HG03457 (cell line): ENCODE results near the gene ADGRG6.

ENCODE experiments used
- ATAC-seq: cut with Tn5 transposase; IDR thresholded peaks from one replicate; pipeline ENCODE4 v1.9.1; 2021; ENCODE audit warnings: moderate number of reproducible peaks; ENCODE audit not compliant: unreplicated experiment

ADGRG6 gene

DNA sequence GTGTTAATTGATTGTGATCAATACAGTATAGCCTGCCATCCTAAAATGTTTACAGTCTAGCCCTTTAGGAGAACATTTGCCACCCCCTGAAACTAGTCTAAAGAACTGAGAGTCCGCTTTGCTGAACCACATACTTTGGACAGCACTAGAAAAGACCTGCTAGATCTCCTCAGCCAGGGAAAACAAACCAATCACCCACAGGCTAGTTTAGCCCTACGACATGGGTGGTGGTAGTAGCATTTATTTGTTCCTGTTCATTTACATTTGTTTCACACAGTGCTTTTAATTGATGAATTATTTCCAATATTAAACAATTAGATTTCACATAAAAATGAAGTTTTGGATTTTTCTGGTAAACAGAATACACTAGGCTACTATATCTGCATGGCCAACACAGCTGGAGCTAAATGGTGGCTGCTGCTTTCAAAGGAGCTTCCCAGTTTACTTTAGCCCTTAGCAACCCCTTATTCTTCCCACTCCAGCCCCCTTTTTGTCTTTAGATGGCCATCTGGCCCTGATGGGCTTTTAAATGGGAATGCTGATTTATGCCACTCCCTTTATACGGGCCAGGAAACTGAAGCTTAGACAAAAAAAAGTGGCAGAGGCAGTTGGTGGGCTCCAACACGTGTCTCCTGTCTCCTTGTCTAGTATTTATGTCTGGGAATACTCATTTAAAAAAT, 72.4 kb downstream of the ADGRG6 start:
- no peak for ATAC-seq

DNA sequence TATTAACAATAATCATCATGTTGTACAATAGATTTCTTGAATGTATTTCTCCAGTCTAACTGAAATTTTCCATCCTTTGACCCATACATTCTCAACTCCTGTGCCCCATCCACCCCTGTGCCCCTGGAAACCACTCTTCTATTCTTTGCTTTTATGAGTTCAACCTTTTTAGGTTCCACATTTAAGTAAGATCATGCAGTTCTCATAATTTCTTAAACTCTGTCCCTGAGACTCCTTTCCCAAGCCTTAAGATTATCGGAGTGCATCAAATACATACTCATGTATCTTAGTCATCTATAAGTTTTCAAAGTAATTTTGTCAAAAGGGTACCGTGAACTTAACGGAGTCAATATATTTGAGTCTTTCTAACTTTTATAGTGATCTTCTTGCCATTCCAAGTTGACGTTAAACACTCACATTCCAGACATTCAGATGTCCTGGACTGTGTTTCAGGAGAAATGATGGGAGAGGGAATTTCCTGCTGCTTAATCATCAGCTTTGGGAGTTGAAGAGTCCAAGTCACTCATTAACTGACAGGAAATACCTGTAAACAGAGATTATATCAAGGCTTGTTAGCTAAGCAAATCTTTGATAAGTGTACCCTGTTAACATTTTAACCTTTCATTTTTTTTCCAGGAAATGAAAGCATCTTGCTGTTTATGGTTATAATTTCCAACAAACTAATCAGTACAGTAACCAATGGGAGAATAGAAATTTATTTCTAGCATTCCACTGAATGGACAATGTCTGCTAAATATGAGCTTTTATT, 73.3 kb downstream of the ADGRG6 start:
- no peak for ATAC-seq

DNA sequence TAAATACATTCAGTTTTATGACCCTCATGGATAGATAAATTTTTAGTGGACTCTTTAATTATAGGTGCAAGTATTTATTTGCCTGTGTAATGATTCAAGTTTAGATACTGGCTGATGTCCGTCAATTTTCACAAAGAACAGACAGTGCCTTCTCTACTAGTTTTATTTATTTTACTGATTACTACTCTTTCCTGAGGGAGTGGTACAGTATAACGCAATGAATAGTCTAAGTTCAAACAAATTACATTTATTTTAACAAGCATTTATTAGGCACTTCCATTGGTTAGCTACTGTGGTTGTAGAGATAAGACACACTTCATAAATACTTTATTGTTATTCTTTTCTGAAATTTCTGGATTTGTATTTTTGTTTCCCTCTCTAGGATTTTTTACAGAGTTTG, 74.3 kb downstream of the ADGRG6 start:
- ATAC-seq = no peak

DNA sequence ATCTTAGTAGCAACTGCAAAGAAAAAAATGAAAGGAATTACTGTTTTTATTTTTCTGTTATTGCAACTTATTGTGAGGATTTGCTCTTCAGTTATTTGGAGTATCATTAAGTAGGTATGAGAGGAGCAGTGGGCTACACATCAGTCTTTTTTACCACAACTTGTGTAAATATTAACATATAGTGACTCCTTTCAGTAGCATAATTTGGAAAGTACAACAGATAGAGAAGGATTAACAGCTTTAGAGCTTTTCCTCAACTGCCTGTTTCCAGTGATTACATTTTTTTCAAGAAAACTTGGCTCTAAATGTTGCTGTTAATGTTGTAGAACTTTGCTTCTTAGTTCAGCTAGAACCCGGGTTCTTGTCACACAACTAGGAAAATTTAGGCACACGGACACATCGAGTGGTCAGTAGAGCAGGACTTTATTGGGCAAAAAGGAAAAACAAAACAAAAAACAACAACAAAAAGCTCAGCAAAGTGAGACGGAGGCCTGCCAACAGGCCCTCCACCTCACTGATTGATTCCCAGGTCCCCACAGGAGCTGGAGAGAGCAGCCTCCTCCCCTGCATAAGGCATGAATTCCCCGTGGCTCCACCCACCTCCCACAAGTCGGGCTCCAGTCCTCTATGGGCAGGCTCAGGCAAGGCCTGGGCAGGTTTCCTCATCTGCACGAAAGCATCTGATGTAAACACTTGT, 75.1 kb downstream of the ADGRG6 start:
- ATAC-seq = no peak

DNA sequence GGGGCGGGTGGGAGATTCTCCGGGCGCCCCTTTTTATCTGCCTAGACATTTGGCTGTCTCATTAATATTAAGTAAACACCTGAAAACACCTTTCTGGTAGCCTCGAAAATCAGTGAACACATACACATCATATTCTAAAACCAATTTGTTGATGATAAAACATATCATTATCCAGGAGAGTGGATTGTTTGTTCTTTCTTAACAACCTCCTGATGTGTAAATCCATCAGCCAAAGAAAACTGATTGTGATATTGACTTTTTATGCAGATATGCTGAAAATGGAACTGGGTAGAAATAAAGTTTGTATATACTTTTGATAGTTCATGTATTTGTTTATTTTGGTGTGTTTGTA, 75.7 kb downstream of the ADGRG6 start:
- ATAC-seq = no peak

DNA sequence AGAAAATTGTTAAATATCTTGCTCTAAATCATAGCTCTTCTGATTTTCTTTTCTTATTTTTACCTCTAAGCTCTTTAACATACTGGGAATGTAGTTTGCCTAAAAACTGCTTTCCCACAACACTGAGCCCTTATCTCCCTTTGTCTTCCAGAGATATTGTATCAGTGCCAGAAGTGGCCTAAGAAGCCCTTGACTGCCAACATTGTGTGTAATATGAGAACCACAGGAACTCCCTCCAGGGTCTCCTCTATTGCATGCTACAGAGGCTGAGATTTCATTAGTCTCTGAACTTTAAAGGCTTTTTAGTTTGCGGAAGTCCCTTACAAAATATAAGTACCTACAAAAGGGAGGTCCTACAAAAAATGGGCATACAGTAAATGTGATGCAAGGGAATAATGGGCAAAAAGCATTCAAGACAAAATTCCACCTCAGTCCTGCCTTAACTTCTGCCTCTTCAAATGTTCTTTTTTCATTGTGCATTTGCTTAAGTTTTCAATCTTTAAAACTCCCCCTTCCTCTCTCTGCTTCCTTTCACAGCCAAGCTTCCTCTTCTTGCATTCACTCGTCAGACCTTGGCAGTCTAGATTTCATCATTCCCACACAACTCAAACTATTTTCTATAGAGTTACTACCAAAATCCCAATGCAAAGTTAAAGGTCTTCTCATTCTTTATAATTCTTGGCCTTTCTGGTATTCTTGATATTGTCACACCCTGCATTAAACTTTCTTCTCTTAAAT, 76.5 kb downstream of the ADGRG6 start:
- ATAC-seq = no peak

DNA sequence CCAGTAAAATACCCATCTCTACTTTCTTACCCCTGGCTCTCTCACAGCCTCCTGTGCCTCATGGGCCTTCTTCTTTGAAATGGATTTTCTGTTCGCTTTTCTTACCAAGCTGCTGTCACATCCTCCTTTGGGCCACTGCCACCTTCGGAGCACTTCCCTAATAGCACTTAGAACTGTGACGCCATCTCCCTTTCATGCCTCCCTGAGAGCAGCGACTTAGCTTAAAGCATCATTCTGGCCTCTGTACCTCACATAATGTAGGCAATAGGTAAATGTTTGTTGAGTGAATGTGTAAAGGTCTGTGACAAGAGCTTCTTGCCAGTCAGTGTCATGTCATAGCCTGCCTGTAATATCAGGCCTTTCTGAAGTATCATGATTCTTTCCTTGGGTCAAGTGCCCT, 78.8 kb downstream of the ADGRG6 start:
- ATAC-seq = no peak

DNA sequence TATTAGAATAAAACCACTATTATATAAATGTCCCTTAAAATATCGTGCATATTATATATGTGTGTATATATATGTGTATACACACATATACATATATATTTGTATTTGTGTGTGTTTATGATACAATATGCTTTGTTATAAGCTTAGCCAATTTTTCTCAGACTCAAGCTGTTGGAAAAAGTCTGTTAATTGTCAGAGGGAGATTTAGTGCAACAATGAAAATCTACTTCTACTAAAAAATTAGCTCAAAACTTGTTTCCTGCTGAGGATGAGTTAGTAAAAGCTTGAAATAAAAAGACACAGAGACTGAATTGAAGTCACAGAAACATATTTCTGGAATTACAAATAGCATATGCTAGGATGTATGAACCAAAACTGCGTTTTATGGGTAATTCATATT, 79.4 kb downstream of the ADGRG6 start:
- ATAC-seq = no peak

DNA sequence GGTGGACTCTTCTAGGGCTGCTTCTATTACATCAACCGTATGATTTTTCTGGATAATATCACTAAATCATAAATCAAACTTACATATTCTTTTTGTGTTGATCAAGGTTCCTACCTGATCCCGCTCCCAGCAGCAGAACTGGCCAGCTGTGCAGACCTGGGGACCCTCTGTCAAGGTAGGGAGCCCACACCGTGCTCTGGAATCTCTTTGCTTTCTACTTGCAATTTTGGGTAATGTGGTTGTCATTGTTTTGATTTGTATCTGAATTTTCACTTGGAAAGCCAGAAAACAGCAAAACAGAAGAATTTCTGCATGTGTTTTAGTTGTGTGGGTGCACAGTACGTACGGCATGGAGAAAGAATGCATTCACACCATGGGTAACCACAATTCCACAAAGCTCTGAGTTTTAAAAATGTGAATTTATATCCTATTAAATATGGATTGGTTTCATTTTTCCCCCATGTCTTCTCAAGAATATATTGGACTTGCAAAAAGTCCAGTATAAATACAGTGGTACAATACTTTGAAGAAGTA, 80.1 kb downstream of the ADGRG6 start:
- no peak for ATAC-seq

DNA sequence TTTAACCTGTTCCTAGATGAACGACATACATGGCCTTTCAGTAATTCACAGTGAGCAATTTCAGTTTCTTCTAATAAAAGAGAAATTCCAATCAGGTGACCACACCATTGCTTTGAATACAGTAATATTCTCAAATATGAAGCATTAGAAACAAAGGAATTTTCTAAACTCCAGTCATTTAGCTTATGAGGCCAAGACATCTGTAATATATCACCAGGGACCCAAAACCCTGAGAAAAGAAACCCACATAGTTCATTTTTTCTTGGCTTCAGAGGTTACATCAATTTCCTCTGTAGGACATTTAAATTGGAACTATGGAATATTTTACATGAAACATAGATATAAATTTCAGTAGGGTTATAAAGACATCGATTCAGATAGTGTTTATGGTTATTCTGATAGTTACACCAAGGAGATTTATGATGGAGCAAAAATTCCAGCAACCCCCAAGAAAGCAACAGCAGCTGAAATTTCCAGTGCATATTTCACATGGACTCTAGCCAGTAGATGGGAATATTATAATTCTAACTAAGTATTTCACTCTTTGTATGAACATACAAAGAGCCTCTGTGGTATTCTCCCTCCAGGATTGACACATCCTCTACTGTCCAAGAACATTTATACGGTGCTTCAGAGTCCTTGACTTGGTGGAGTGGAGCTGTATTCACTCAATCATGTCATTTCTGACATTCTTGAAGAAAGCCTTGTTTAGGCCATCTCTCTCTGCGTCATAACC, 82.9 kb downstream of the ADGRG6 start:
- ATAC-seq = no peak

DNA sequence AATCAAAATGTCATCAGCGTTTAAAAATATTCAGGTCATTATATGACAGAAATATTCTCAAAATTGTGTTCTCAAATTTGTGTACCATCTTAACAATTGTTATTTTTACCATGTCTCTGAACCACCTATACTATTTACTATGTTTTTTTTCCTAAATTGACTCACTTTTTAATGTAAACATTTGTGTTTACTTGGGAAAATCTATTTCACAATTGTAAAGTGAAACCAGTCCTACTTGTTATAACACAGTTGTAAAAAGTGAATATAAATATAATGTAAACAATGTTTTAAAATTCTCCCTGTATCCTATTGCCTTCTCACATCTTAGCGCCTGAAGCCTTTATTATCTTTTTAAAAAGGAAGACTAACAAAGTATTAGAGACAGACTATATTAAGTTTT, 83.5 kb downstream of the ADGRG6 start:
- no peak for ATAC-seq

DNA sequence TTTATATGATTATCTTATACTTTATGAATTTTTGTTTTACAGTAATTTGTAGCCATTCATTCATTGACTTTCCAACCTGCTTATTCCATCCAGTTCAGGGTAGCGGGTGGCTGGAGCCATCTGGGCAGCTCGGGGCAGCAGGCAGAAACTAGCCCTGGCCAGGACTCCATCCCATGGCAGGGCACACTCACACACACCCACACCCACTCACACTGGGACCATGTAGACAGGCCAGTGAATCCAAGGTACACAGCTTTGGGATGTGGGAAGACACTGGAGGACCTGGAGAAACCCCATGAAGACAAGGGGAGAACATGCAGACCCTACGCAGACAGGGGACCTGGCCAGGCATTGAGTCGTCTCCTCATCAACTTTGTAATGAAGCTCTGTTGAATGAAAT, 84.8 kb downstream of the ADGRG6 start:
- ATAC-seq = no peak

DNA sequence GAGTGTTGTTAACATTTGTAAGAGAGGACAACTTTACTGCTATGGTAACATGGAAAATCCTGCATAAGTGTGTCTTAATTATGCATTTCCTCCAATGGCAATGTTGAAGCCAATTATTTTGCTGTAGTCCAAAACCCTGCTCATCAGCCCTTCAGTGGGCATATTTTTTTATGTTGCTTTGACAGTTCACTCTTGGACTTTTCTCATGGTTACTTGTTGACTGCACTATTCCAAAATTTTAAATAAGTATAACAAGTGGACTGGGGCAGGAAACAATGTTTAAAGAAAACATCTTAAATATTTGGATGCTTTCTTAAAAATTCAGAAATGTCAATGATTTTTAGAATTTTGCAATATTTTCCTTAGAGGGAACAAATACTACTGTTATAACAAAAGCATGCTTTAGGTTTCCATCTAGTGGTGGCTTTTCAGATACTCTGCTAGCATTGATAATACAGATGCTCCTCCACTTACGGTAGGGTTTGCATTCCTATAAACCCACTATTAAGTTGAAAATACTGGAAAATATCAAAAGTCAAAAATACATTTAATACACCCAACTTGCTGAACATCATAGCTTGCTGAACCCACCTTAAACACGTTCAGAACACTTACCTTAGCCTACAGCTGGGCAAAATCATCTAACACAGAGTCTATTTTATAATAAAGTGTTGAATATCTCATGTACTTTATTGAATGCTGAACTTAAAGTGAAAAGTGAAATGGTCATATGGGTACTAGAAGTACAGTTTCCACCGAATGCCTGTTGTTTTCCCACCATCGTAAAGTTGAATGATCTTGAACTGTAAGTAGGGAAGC, 86.4 kb downstream of the ADGRG6 start:
- no peak for ATAC-seq

DNA sequence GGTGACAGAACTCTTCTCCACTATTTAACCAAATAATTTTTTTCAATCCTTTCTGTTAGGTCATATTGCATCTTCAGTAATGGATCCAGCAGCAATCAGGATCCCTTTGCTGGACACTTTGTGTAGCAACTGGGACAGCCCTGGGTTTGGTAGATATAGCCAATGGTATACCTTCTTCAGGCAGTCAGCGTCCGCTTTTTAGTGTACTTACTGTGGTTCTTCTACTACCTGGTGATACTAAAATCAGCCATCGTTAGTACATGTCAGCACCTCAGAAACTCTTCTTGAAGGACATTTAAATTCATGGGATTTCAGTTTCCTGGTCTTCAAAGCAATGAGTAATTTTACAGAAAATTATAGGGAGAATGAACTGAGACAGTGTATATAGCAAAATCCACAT, 93.5 kb downstream of the ADGRG6 start:
- ATAC-seq = no peak

DNA sequence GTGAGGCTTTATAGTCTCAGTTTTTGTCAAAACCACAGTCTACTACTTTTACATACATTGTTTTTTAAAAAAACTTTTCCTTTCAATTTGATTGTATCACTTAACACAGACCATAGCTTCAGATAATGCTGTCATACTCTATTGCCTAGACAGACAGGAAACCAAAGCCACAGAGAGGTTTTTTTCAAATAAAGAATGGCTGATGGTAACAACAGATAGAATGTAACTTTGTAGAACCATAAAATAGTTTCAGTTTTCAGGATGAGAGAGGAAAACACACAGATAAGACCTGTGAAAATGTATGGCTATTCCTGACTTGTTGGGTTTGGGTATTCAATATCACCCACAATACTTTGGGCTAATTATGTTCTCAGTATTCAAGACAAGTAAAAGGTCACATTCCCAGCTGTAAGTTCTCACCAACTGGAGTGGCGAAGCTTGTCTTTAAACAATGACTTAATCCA, 94.0 kb downstream of the ADGRG6 start:
- peak; percentile 98 for ATAC-seq

DNA sequence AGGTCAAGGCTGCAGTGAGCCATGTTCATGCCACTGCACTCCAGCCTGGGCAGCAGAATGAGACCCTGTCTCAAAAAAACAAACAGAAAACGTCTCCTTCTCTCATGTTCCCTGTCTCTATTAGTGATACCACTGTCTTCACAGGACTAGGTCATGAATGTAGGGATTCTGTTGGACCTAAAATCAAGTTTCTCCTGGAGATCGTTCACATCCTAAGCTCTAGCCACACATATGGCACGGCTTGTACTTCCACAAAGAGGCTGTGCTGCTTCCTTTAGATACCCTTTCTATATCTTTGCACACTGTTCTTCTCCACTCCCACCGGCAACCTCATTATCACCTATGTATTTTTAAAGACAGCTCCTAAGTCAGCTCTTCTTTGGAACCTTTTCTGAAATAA, 96.5 kb downstream of the ADGRG6 start:
- ATAC-seq = no peak

DNA sequence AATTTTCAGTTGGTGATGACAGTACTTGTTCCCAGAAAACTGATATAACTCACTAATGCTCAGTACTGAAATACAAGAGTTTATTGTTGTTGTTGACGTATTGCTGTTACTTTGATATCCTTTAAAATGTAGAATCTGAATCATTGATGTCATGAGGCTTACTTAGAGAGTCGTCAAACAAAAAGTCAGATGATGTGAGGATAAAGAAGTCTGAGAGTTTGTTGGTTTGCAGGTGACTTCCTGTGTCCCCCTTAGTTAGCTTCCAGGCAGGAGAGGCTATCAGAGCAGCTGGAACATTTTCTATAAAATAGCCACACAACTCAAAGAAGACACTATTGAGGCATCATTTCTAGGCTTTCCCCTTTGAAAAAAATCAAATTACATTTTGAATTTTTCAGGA, 97.9 kb downstream of the ADGRG6 start:
- ATAC-seq = no peak

DNA sequence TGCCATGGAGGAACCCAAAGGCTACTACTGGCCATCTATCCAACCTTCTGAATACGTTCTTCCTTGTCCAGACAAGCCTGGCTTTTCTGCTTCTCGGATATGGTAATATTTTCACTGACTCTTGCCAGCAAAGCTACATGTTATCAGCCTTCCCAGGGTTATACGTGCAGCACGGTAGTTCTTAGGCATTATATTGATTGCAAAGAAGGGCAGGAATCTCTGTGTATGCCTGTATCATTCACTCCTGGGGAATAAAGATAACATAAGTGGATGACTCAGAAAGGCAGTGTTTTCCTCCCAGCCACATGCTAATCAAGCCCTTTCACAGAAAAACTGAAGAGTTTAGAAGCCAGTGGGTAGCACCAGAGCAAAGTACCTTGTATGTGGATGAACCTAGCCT, 98.7 kb downstream of the ADGRG6 start:
- no peak for ATAC-seq

DNA sequence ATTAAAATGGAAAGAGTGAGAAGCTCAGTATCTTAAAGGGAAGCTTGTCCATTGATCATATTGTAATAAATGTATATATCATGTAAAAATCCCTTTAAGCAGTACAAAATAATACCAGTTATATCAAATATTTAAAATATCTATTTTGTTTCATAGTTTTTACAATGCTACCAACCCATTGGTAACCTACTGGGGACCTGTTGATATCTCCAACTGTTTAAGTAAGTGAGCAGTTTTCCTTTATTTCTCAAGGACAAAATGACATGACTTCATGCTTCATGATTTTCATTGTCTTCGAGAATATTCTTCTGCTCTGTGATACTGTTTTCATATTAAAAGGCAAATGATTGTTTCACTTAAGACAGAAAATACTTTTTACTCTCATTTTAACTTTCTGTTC, 100.0 kb downstream of the ADGRG6 start:
- ATAC-seq = no peak

DNA sequence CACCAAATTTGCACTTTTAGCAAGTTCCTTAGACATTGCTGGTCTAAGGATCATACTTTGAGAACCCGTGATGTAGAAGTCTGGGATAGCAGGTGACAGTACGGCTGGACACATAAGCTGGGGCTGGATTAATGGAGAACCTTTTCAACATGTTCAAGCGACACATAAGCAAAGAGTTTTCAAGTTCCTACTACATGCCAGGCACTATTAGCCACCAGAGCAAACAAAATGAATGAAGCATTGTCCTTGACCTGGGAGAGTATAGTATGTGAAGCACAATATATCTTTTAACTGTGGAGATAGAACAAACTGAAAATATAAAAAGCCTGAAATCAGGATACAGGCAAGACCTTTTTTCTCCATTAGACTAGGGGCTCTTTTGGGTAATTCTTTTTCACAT, 102.9 kb downstream of the ADGRG6 start:
- no peak for ATAC-seq
